LNCaP clone FGC (cell line): Measurements from ENCODE around the gene RGL3.
"Not testable (repeated sequence)": the region's sequence is repeated elsewhere in the genome, so short reads cannot be mapped to it uniquely, and the experiment has no call there.

Experiments
- DNase-seq: peaks from one replicate; pipeline ENCODE4 v3.0.0-alpha.2; 2011; ENCODE audit warnings: low read depth
- H3K4me3 ChIP-seq: 2 replicates; pipeline ENCODE4 v1.5.1; 2011; ENCODE audit warnings: mild to moderate bottlenecking, low read depth, low read length, control low read depth
- CTCF ChIP-seq: IDR thresholded peaks from 2 replicates; pipeline ENCODE4 v1.5.1; 2012; ENCODE audit warnings: mild to moderate bottlenecking; ENCODE audit not compliant: control insufficient read depth, insufficient read depth; ENCODE audit errors: extremely low read depth

Gene RGL3

GRCh38 chr19:11435057-11435832 is 16.1 kb upstream of the RGL3 start, which contains the start of the genes ODAD3 and PRKCSH:
ODAD3 (minus strand) TSS chr19:11435121; CDS start chr19:11435016, 105 bp downstream.
PRKCSH (plus strand) TSS chr19:11435635; CDS start chr19:11436118, 483 bp downstream.
- H3K4me3 ChIP-seq: peak within 1 kb of the TSS; percentile 100
- TF ChIP-seq CTCF: peak; percentile 72
- peak; percentile 99 for DNase-seq

- DNase-seq: no peak
- TF ChIP-seq CTCF: no peak
- peak overlapping the region; percentile 100 for H3K4me3 ChIP-seq
These were observed 15.6 kb upstream of the RGL3 start for GRCh38 chr19:11434703-11435056.

- H3K4me3 ChIP-seq, DNase-seq: not testable (repeated sequence)
These were observed 14.4 kb upstream of the RGL3 start for GRCh38 chr19:11433526-11433925.

GRCh38 chr19:11426656-11427055 is 7.5 kb upstream of the RGL3 start:
- TF ChIP-seq CTCF: no peak
- H3K4me3 ChIP-seq: no peak overlapping the region
- DNase-seq: no peak

- DNase-seq: no peak
- no peak for TF ChIP-seq CTCF
- H3K4me3 ChIP-seq: no peak overlapping the region
These were observed 6.8 kb upstream of the RGL3 start for GRCh38 chr19:11425719-11426457.

- TF ChIP-seq CTCF: no peak
- H3K4me3 ChIP-seq: no peak overlapping the region
- DNase-seq: no peak
These were observed 4.7 kb upstream of the RGL3 start for GRCh38 chr19:11423791-11424181.

GRCh38 chr19:11423164-11423790 is 4.2 kb upstream of the RGL3 start:
- no peak for TF ChIP-seq CTCF
- H3K4me3 ChIP-seq: no peak overlapping the region
- DNase-seq: no peak
